Activated CD8-positive, alpha-beta memory T cell treated with anti-CD3 and anti-CD28 coated beads, Interleukin-2, amount 10 ng/mL, durations not matched to agents 7 days and 5 days (primary cell): ENCODE measurements around the gene STIM1. TPM values are rescaled to one million over a fixed set of nuclear protein-coding genes. Genes with fewer than 3 reads are reported as not detected.
"Not testable (repeated sequence)": the region's sequence is repeated elsewhere in the genome, so short reads cannot be mapped to it uniquely, and the experiment has no call there.

Experiments
- ATAC-seq: fragments of 150-1000 bp; cut with Tn5 transposase; one replicate; pipeline ENCODE4 v1.10.0; 2021; ENCODE audit warnings: moderate library complexity
- CTCF ChIA-PET: fragments of 350-600 bp; sonication (Branson Sonifier 250); formaldehyde crosslinking; loops from one replicate; lab custom pipeline; 2021; ENCODE audit warnings: antibody characterized with exemption; lab: Charles Lee
- DNase-seq: peaks from one replicate; pipeline ENCODE4 v3.0.0-alpha.2; 2020
- H3K27ac Mint-ChIP-seq: one replicate; pipeline ENCODE4 v1.8.0; 2021; ENCODE audit warnings: mild to moderate bottlenecking, mixed read lengths
- H3K27me3 Mint-ChIP-seq: one replicate; pipeline ENCODE4 v1.8.0; 2021; ENCODE audit warnings: mixed read lengths
- H3K36me3 Mint-ChIP-seq: one replicate; pipeline ENCODE4 v1.8.0; 2021; ENCODE audit warnings: mild to moderate bottlenecking, mixed read lengths
- H3K4me1 Mint-ChIP-seq: one replicate; pipeline ENCODE4 v1.8.0; 2021; ENCODE audit warnings: mixed read lengths
- H3K4me3 Mint-ChIP-seq: one replicate; pipeline ENCODE4 v1.8.0; 2021; ENCODE audit warnings: mild to moderate bottlenecking, moderate library complexity, mixed read lengths
- H3K9me3 Mint-ChIP-seq: one replicate; pipeline ENCODE4 v1.8.0; 2022; ENCODE audit warnings: low read depth, mixed read lengths
- total RNA-seq, 2 experiments: library from RNA; stranded (reverse); gene quantifications; one replicate each; pipeline ENCODE4 v1.2.3, GENCODE V29; 2021

STIM1 gene
- total RNA-seq, 2 experiments from 2014 or later, result 83.5 to 104 TPM

GRCh38 chr11:4050138-4050537, 194.7 kb downstream of the STIM1 start:
- Mint-ChIP-seq H3K9me3 (no peaks in the 10 kb centered on the region), H3K27ac (no peak overlapping the region)
- CTCF ChIA-PET, result interaction anchor here (1.4 to 3.6 kb wide), 2 partner anchors 11 to 195 kb away, joined by 4 to 11 read pairs; partner anchors contain the start of gene STIM1

GRCh38 chr11:4053200-4053599, 197.7 kb downstream of the STIM1 start:
- CTCF ChIA-PET, ATAC-seq, H3K4me3 Mint-ChIP-seq, H3K27ac Mint-ChIP-seq, DNase-seq, H3K27me3 Mint-ChIP-seq, H3K9me3 Mint-ChIP-seq: not testable (repeated sequence)
- peaks cover 13% of the 10 kb centered on the region for H3K4me1 Mint-ChIP-seq
- peaks cover 40% of the 10 kb centered on the region for H3K36me3 Mint-ChIP-seq

More at GRCh38 chr11:4050138-4050537, 194.7 kb downstream of the STIM1 start:
- no peaks in the 10 kb centered on the region for H3K27me3 Mint-ChIP-seq
- no peak for ATAC-seq
- H3K4me1 Mint-ChIP-seq, result peaks cover under 1% of the 10 kb centered on the region
- no peak overlapping the region for H3K4me3 Mint-ChIP-seq
- no peak for DNase-seq
- H3K36me3 Mint-ChIP-seq, result peaks cover 25% of the 10 kb centered on the region

GRCh38 chr11:4054643-4055042, 199.2 kb downstream of the STIM1 start:
- CTCF ChIA-PET, result interaction anchor here (2.0 to 2.7 kb wide), 2 partner anchors 32 to 200 kb away, joined by 4 to 9 read pairs; partner anchors contain the start of gene STIM1
- Mint-ChIP-seq H3K9me3 (no peaks in the 10 kb centered on the region), H3K4me1 (peaks cover 18% of the 10 kb centered on the region), H3K36me3 (peaks cover 46% of the 10 kb centered on the region), H3K4me3 (no peak overlapping the region), H3K27ac (no peak overlapping the region), H3K27me3 (no peaks in the 10 kb centered on the region)
- no peak for DNase-seq
- ATAC-seq, result no peak

GRCh38 chr11:4059424-4059823, 204.0 kb downstream of the STIM1 start:
- Mint-ChIP-seq H3K36me3 (peaks cover 42% of the 10 kb centered on the region), H3K27me3 (no peaks in the 10 kb centered on the region), H3K27ac (no peak overlapping the region), H3K9me3 (no peaks in the 10 kb centered on the region), H3K4me1 (peaks cover 21% of the 10 kb centered on the region), H3K4me3 (no peak overlapping the region)
- ATAC-seq, result no peak
- no peak for DNase-seq
- CTCF ChIA-PET, result interaction anchor here (0.5 to 3.3 kb wide), 4 partner anchors 13 to 223 kb away, joined by 3 to 27 read pairs (median 12); partner anchors contain the start of gene STIM1

- no peak overlapping the region for H3K27ac Mint-ChIP-seq
- ATAC-seq, result no peak
Measured at GRCh38 chr11:4060182-4060923, 204.9 kb downstream of the STIM1 start.

GRCh38 chr11:4061700-4062099, 206.2 kb downstream of the STIM1 start:
- Mint-ChIP-seq H3K36me3 (peaks cover 35% of the 10 kb centered on the region), H3K27ac (no peak overlapping the region), H3K9me3 (no peaks in the 10 kb centered on the region), H3K27me3 (no peaks in the 10 kb centered on the region), H3K4me1 (peaks cover 36% of the 10 kb centered on the region), H3K4me3 (no peak overlapping the region)
- CTCF ChIA-PET, result interaction anchor here (1.8 kb wide), 1 partner anchor 11 kb away, joined by 13 read pairs; no protein-coding TSS in a partner anchor
- DNase-seq (no peak), ATAC-seq (no peak)

More at GRCh38 chr11:4060182-4060923, 204.9 kb downstream of the STIM1 start:
- no peak overlapping the region for H3K4me3 Mint-ChIP-seq
- no peaks in the 10 kb centered on the region for H3K9me3 Mint-ChIP-seq
- peaks cover 27% of the 10 kb centered on the region for H3K4me1 Mint-ChIP-seq
- no peaks in the 10 kb centered on the region for H3K27me3 Mint-ChIP-seq
- CTCF ChIA-PET, result interaction anchor here (0.5 to 2.9 kb wide), 6 partner anchors 11 to 251 kb away, joined by 3 to 13 read pairs (median 4); no protein-coding TSS in a partner anchor
- peaks cover 42% of the 10 kb centered on the region for H3K36me3 Mint-ChIP-seq
- DNase-seq, result no peak

GRCh38 chr11:4063348-4063747, 207.9 kb downstream of the STIM1 start:
- DNase-seq (no peak), ATAC-seq (no peak)
- no peak overlapping the region for H3K27ac Mint-ChIP-seq
- peaks cover 37% of the 10 kb centered on the region for H3K36me3 Mint-ChIP-seq
- no peaks in the 10 kb centered on the region for H3K9me3 Mint-ChIP-seq
- H3K4me1 Mint-ChIP-seq, result peaks cover 32% of the 10 kb centered on the region
- H3K27me3 Mint-ChIP-seq, result no peaks in the 10 kb centered on the region
- CTCF ChIA-PET, result interaction anchor here (1.3 to 14.6 kb wide), 4 partner anchors 10 to 210 kb away, joined by 3 to 474 read pairs (median 12); partner anchors contain the start of gene STIM1
- no peak overlapping the region for H3K4me3 Mint-ChIP-seq

GRCh38 chr11:4064278-4064955, 209.0 kb downstream of the STIM1 start:
- Mint-ChIP-seq H3K4me3 (no peak overlapping the region), H3K27me3 (no peaks in the 10 kb centered on the region), H3K36me3 (peaks cover 30% of the 10 kb centered on the region), H3K9me3 (no peaks in the 10 kb centered on the region), H3K4me1 (peaks cover 39% of the 10 kb centered on the region), H3K27ac (peak overlapping the region; percentile 13)
- CTCF ChIA-PET, result interaction anchor here (1.3 to 14.6 kb wide), 4 partner anchors 9 to 211 kb away, joined by 3 to 474 read pairs (median 12); partner anchors contain the start of gene STIM1
- ATAC-seq (no peak), DNase-seq (no peak)

GRCh38 chr11:4065086-4065485, 209.6 kb downstream of the STIM1 start:
- no peak for ATAC-seq
- peaks cover 25% of the 10 kb centered on the region for H3K36me3 Mint-ChIP-seq
- H3K9me3 Mint-ChIP-seq, result no peaks in the 10 kb centered on the region
- CTCF ChIA-PET, result interaction anchor here (14.6 kb wide), 1 partner anchor 211 kb away, joined by 474 read pairs; the partner anchor contains the start of gene STIM1
- H3K27ac Mint-ChIP-seq, result no peak overlapping the region
- no peak overlapping the region for H3K4me3 Mint-ChIP-seq
- H3K4me1 Mint-ChIP-seq, result peaks cover 40% of the 10 kb centered on the region
- DNase-seq, result no peak
- no peaks in the 10 kb centered on the region for H3K27me3 Mint-ChIP-seq

- H3K4me3 Mint-ChIP-seq, result no peak overlapping the region
- ATAC-seq, result no peak
- no peak overlapping the region for H3K27ac Mint-ChIP-seq
- no peaks in the 10 kb centered on the region for H3K9me3 Mint-ChIP-seq
- CTCF ChIA-PET, result interaction anchor here (1.8 to 14.6 kb wide), 3 partner anchors 212 to 229 kb away, joined by 5 to 474 read pairs (median 10); partner anchors contain the start of genes RHOG and STIM1
- DNase-seq, result no peak
- peaks cover 23% of the 10 kb centered on the region for H3K36me3 Mint-ChIP-seq
- no peaks in the 10 kb centered on the region for H3K27me3 Mint-ChIP-seq
- peaks cover 43% of the 10 kb centered on the region for H3K4me1 Mint-ChIP-seq
Measured at GRCh38 chr11:4065601-4066377, 210.3 kb downstream of the STIM1 start.

- Mint-ChIP-seq H3K4me3 (no peak overlapping the region), H3K4me1 (peaks cover 43% of the 10 kb centered on the region), H3K27ac (no peak overlapping the region)
Measured at GRCh38 chr11:4066910-4067309, 211.4 kb downstream of the STIM1 start.

GRCh38 chr11:4068962-4069361, 213.5 kb downstream of the STIM1 start:
- H3K36me3 Mint-ChIP-seq, result peaks cover 22% of the 10 kb centered on the region
- no peak for DNase-seq
- ATAC-seq, result no peak
- no peaks in the 10 kb centered on the region for H3K9me3 Mint-ChIP-seq
- no peaks in the 10 kb centered on the region for H3K27me3 Mint-ChIP-seq
- H3K4me3 Mint-ChIP-seq, result no peak overlapping the region
- H3K27ac Mint-ChIP-seq, result peak overlapping the region; percentile 29
- peaks cover 48% of the 10 kb centered on the region for H3K4me1 Mint-ChIP-seq
- CTCF ChIA-PET, result interaction anchor here (1.0 to 14.6 kb wide), 4 partner anchors 17 to 228 kb away, joined by 3 to 474 read pairs (median 3); partner anchors contain the start of genes RHOG and STIM1

More at GRCh38 chr11:4066910-4067309, 211.4 kb downstream of the STIM1 start:
- ATAC-seq (no peak), DNase-seq (no peak)
- Mint-ChIP-seq H3K36me3 (peaks cover 14% of the 10 kb centered on the region), H3K9me3 (no peaks in the 10 kb centered on the region), H3K27me3 (no peaks in the 10 kb centered on the region)
- CTCF ChIA-PET, result interaction anchor here (1.2 to 14.6 kb wide), 5 partner anchors 11 to 230 kb away, joined by 3 to 474 read pairs (median 5); partner anchors contain the start of genes RHOG and STIM1
